K562 (cell line): ENCODE data around the gene GATA5. TPM values are rescaled to one million over a fixed set of nuclear protein-coding genes. Genes with fewer than 3 reads are reported as not detected.

Experiments
- CREM ChIP-seq: IDR thresholded peaks from 2 replicates; pipeline ENCODE4 v1.6.1; 2014; ENCODE audit warnings: antibody characterized with exemption, low read depth
- GABPB1 ChIP-seq: sonication (generic); formaldehyde crosslinking; IDR thresholded peaks from 2 replicates; pipeline ENCODE4 v1.8.0; 2022; ENCODE audit warnings: mild to moderate bottlenecking, missing genetic modification reagents
- MYC ChIP-seq, 2 experiments: fragments of 250-450 bp in 1 of 2; sonication (Bioruptor Pico) in 1 of 2; IDR thresholded peaks; 2 replicates each; pipeline versions ENCODE4 v1.5.1 to v1.6.1; 2012 to 2021; ENCODE audit warnings: low read depth in 2 of 2, borderline replicate concordance in 1 of 2, improper control_type of control experiment in 1 of 2, low read length in 1 of 2, mild to moderate bottlenecking in 1 of 2, moderate library complexity in 1 of 2
- WHSC1 ChIP-seq: IDR thresholded peaks from one replicate; pipeline ENCODE4 v1.6.1; 2012; ENCODE audit warnings: low read length, control low read depth, inconsistent platforms
- XRCC5 ChIP-seq: fragments of 200-400 bp; formaldehyde crosslinking; IDR thresholded peaks from 2 replicates; pipeline ENCODE4 v1.6.1; 2017; ENCODE audit warnings: low read depth, mild to moderate bottlenecking, low read length
- ZNF445 ChIP-seq: fragments of 250-450 bp; sonication (Bioruptor Pico); IDR thresholded peaks from 2 replicates; pipeline ENCODE4 v1.4.0; 2020; ENCODE audit warnings: low read depth, mild to moderate bottlenecking, moderate library complexity
- ZNF699 ChIP-seq: fragments of 250-450 bp; sonication (Bioruptor Pico); IDR thresholded peaks from 2 replicates; pipeline ENCODE4 v1.8.0; 2021; ENCODE audit warnings: mild to moderate bottlenecking, moderate library complexity; ENCODE audit not compliant: insufficient replicate concordance
- polyA plus RNA-seq, 8 experiments: library from polyadenylated mRNA; depleted of rRNA in 4 of 8; stranded (reverse) in 5 of 8; unstranded in 3 of 8; fragments of >200 nt; fragmentation: Nextera tagmentation in 2 of 8; fragmentation: Illumina TruSeq in 1 of 8; extraction: Ambion mirVana in 2 of 8; extraction: Trizol in 1 of 8; gene quantifications; 2 replicates each; pipeline versions ENCODE4 v1.2.1 to v1.2.3, GENCODE V29; 2011 to 2014; ENCODE audit warnings: inconsistent platforms in 1 of 8, missing spikeins in 1 of 8
- total RNA-seq, 7 experiments: library from RNA; depleted of rRNA in 6 of 7; stranded (reverse); fragments of >200 nt in 6 of 7; fragmentation: Illumina TruSeq in 2 of 7; extraction: Trizol in 2 of 7; gene quantifications; 2 replicates each; pipeline versions ENCODE4 v1.2.1 to v1.2.3, GENCODE V29; 2011 to 2021; ENCODE audit warnings: low replicate concordance in 1 of 7
- TF ChIP-seq, protein P1 (sequence below): fragments of 250-450 bp; sonication (Bioruptor Pico); IDR thresholded peaks from 2 replicates; pipeline ENCODE4 v1.5.0; 2021; ENCODE audit warnings: mild to moderate bottlenecking, moderate library complexity
- TF ChIP-seq, protein P2 (sequence below): fragments of 250-450 bp; sonication (Bioruptor Pico); IDR thresholded peaks from 2 replicates; pipeline ENCODE4 v1.9.0; 2021; ENCODE audit warnings: mild to moderate bottlenecking, inconsistent platforms
- TF ChIP-seq, protein P3 (sequence below): fragments of 200-800 bp; sonication (Bioruptor generic); IDR thresholded peaks from 2 replicates; pipeline ENCODE4 v1.6.1; 2017; ENCODE audit warnings: missing genetic modification characterization, missing compliant biosample characterization
- TF ChIP-seq, protein P4 (sequence below): fragments of 250-450 bp; sonication (Bioruptor Pico); IDR thresholded peaks from 2 replicates; pipeline ENCODE4 v1.8.0; 2021; ENCODE audit warnings: mild to moderate bottlenecking, moderate library complexity

GATA5 gene
- total and polyA plus RNA-seq, 9 of the 15 experiments (the other 6 are each of a cell fraction or from before 2014, with no cell fraction given): 0.09 to 0.57 (median 0.20) TPM; not detected in 3

DNA sequence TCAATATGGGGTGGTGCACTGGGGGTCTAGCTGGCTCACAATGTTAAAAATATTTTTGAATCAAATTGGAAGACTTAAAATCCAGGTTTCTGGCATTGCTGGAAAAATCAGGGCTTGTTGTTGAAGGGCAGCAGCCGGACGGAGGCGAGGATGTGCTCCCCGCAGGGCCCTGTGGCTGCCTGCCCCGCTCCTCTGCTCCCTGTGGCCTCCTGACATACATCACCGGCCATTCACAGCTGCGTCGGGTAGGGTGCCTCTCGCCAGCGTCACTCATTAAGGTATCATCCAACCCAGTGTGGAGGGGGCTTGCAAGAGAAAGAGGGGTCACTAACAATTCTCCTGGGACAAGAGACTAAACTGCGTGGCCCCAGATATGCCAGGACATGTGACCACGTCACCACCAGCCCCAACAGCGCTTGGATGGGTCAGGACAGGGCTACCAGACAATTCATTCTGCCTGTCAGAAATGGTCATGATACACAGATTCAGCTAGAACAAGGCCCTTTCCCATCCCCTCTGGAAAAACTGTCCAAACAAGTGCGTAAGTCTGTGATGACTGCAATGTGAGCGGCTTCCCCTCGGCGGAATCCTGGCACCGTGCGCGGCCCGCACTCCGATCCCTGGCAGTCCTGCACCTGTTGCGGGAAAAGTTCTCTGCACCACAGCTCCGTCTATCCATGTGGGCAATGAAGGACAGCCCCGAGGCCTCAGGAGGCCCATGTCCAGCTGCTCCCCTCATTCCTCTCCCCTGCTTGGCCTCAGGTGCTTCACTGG, 12.0 kb downstream of the GATA5 start (continued):
- TF ChIP-seq, protein P1, sequence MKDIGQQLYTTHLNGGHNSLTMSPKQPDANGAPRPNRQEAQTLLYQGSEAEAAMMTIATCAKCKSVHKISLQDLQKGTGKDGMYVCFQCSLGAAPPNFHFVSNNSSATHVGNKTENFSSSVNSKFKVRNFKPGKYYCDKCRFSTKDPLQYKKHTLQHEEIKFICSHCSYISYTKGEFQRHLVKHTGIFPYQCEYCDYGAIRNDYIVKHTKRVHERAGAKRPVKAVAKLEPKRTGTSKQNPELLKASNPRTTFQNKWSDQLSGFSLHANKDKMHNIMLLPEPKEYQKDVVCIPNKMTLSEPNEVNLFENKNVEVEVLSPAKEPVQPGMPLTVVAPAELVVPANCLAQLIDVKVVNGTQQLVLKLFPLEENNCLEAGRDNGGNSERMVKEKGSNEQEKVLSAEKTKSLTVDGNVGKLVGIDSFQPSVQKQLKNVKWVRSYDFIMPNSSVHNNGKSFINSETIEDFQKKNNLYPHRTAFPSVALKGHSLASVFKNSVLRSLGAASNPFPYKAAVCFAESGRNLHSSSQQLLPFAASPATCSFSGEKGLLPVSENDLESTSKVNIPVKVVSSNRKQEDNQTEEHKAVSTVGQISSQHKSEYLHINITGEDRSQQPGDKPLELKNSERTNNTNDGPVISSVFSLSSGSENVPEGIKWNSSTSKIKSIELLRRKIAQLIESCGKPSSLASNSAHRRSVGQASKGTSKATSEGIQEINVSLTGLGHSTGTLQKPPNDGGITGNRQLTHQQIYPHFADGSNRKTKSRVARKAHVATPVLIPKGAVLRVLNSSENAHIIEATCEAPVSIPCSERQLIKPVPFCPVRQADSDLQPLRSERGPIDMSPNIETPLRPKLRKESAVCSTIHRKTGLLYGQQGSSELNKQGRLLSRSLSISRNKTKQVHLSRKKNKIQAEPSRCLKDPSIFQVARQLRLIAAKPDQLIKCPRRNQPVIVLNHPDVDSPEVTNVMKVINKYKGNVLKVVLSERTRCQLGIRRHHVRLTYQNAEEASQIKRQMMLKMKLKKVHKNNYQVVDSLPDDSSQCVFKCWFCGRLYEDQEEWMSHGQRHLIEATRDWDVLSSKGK: no peak
- TF ChIP-seq MYC (IDR thresholded peaks at IDR 0.05; ENCODE audit: low read depth, low read length): no peak
- TF ChIP-seq MYC (CRISPR knock-in tag; IDR thresholded peaks at IDR 0.05; ENCODE audit: borderline replicate concordance, low read depth): no peak
- TF ChIP-seq, protein P2, sequence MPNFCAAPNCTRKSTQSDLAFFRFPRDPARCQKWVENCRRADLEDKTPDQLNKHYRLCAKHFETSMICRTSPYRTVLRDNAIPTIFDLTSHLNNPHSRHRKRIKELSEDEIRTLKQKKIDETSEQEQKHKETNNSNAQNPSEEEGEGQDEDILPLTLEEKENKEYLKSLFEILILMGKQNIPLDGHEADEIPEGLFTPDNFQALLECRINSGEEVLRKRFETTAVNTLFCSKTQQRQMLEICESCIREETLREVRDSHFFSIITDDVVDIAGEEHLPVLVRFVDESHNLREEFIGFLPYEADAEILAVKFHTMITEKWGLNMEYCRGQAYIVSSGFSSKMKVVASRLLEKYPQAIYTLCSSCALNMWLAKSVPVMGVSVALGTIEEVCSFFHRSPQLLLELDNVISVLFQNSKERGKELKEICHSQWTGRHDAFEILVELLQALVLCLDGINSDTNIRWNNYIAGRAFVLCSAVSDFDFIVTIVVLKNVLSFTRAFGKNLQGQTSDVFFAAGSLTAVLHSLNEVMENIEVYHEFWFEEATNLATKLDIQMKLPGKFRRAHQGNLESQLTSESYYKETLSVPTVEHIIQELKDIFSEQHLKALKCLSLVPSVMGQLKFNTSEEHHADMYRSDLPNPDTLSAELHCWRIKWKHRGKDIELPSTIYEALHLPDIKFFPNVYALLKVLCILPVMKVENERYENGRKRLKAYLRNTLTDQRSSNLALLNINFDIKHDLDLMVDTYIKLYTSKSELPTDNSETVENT (CRISPR knock-in tag): no peak
- no peak for TF ChIP-seq ZNF445 (CRISPR knock-in tag)
- TF ChIP-seq CREM: no peak
- no peak for TF ChIP-seq GABPB1
- TF ChIP-seq ZNF699 (CRISPR knock-in tag): no peak
- no peak for TF ChIP-seq WHSC1
- no peak for TF ChIP-seq XRCC5
- TF ChIP-seq, protein P3, sequence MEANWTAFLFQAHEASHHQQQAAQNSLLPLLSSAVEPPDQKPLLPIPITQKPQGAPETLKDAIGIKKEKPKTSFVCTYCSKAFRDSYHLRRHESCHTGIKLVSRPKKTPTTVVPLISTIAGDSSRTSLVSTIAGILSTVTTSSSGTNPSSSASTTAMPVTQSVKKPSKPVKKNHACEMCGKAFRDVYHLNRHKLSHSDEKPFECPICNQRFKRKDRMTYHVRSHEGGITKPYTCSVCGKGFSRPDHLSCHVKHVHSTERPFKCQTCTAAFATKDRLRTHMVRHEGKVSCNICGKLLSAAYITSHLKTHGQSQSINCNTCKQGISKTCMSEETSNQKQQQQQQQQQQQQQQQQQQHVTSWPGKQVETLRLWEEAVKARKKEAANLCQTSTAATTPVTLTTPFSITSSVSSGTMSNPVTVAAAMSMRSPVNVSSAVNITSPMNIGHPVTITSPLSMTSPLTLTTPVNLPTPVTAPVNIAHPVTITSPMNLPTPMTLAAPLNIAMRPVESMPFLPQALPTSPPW (CRISPR knock-in tag): no peak
- TF ChIP-seq, protein P4, sequence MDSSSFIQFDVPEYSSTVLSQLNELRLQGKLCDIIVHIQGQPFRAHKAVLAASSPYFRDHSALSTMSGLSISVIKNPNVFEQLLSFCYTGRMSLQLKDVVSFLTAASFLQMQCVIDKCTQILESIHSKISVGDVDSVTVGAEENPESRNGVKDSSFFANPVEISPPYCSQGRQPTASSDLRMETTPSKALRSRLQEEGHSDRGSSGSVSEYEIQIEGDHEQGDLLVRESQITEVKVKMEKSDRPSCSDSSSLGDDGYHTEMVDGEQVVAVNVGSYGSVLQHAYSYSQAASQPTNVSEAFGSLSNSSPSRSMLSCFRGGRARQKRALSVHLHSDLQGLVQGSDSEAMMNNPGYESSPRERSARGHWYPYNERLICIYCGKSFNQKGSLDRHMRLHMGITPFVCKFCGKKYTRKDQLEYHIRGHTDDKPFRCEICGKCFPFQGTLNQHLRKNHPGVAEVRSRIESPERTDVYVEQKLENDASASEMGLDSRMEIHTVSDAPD: no peak
- TF ChIP-seq, all 486 proteins: peak for 0
